HL-60/S4 treated with retinoic acid at 250 ng/mL for 4 days and 3 days (cell line): Measurements from ENCODE around the gene FMO3.

Experiments used
- in situ Hi-C: fragments of 300-500 bp; cut with MboI; formaldehyde crosslinking; loops from 2 replicates; pipeline ENCODE4 v1.7.0; 2022; ENCODE audit warnings: low sequenced_read_pairs

The FMO3 gene

GRCh38 chr1:171115280-171115897, 24.7 kb downstream of the FMO3 start:
- in situ Hi-C loops, result no loop called here

- in situ Hi-C loops, result no loop called here
These were observed 26.0 kb downstream of the FMO3 start for GRCh38 chr1:171116676-171117075.

GRCh38 chr1:171117085-171117484, 26.4 kb downstream of the FMO3 start:
- in situ Hi-C loops, result no loop called here

GRCh38 chr1:171119648-171120047, 28.9 kb downstream of the FMO3 start:
- in situ Hi-C loops, result no loop called here

- in situ Hi-C loops, result no loop called here
These were observed 31.6 kb downstream of the FMO3 start for GRCh38 chr1:171122299-171122698.

GRCh38 chr1:171122893-171123292, 32.2 kb downstream of the FMO3 start:
- in situ Hi-C loops, result no loop called here

GRCh38 chr1:171126504-171126903, 35.8 kb downstream of the FMO3 start:
- in situ Hi-C loops, result no loop called here

GRCh38 chr1:171127099-171127498, 36.4 kb downstream of the FMO3 start:
- in situ Hi-C loops, result no loop called here

GRCh38 chr1:171127501-171127900, 36.8 kb downstream of the FMO3 start:
- in situ Hi-C loops, result no loop called here

GRCh38 chr1:171128463-171128862, 37.8 kb downstream of the FMO3 start:
- in situ Hi-C loops, result no loop called here

- in situ Hi-C loops, result no loop called here
These were observed 43.7 kb downstream of the FMO3 start for GRCh38 chr1:171134204-171134923.

- in situ Hi-C loops, result no loop called here
These were observed 46.9 kb downstream of the FMO3 start for GRCh38 chr1:171137580-171137979.

GRCh38 chr1:171138980-171139379, 48.3 kb downstream of the FMO3 start:
- in situ Hi-C loops, result no loop called here

- in situ Hi-C loops, result no loop called here
These were observed 49.2 kb downstream of the FMO3 start for GRCh38 chr1:171139890-171140289.

GRCh38 chr1:171140401-171140800, 49.7 kb downstream of the FMO3 start:
- in situ Hi-C loops, result no loop called here

- in situ Hi-C loops, result no loop called here
These were observed 50.4 kb downstream of the FMO3 start for GRCh38 chr1:171140956-171141687.

- in situ Hi-C loops, result no loop called here
These were observed 51.1 kb downstream of the FMO3 start for GRCh38 chr1:171141688-171142415.

- in situ Hi-C loops, result no loop called here
These were observed 52.0 kb downstream of the FMO3 start for GRCh38 chr1:171142416-171143385.

- in situ Hi-C loops, result no loop called here
These were observed 59.5 kb downstream of the FMO3 start for GRCh38 chr1:171150156-171150555.

GRCh38 chr1:171152549-171152948, 61.8 kb downstream of the FMO3 start:
- in situ Hi-C loops, result no loop called here
